Activated CD8-positive, alpha-beta memory T cell treated with anti-CD3 and anti-CD28 coated beads for 4 hours (primary cell): ENCODE results near the gene MAGI1.
"Not testable (repeated sequence)": the region's sequence is repeated elsewhere in the genome, so short reads cannot be mapped to it uniquely, and the experiment has no call there.

Experiments
- DNase-seq, 2 donors: peaks; one replicate each; pipeline ENCODE4 v3.0.0-alpha.2; 2020; ENCODE audit warnings: low read depth in 2 of 2

The MAGI1 gene

DNA sequence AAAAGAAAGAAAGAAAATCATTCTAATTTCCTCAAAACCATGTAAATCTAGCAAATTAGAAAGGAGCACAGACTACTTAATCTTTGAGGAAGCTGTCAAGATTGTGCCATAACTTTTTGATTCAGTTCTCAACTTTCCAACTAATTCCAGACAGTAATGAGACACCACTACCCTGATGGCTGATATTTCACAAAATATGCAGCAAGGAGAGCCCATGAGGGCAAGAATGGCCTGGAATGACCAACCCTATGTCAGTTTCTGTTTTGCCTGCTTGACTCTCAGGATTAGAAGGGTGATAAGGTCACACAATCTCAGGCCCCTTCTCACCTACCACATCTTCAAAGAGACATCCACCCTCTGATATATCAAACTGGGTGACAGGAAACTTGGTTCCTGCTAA lies 134.7 kb downstream of the MAGI1 start:
- DNase-seq: no peak

GRCh38 chr3:65902304-65902793 lies 136.4 kb downstream of the MAGI1 start:
- no peak for DNase-seq

DNA sequence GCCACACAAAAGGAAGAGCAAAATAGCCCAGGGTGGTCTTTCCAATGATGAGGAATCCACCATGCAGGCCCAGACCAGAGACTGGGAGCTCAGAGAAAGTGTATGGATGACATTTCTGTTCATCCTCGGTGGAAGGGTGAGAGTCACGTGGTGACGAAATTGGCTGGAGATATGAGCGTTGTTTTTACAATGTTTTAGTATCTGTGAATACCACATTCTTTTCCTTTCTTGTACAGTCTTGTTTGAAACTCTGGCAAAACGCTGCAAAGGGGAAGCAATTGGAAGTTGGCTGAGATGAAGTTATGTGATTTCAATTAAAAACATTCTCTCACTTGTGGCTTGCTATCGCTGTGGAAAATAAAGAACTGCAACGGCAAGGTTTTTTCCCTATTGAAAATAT lies 137.5 kb downstream of the MAGI1 start:
- no peak for DNase-seq

GRCh38 chr3:65899226-65899625 lies 139.5 kb downstream of the MAGI1 start:
- no peak for DNase-seq

- DNase-seq: no peak
Measured at GRCh38 chr3:65897766-65898165, 141.0 kb downstream of the MAGI1 start.

- no peak for DNase-seq
Measured at GRCh38 chr3:65896321-65896720, 142.4 kb downstream of the MAGI1 start.

DNA sequence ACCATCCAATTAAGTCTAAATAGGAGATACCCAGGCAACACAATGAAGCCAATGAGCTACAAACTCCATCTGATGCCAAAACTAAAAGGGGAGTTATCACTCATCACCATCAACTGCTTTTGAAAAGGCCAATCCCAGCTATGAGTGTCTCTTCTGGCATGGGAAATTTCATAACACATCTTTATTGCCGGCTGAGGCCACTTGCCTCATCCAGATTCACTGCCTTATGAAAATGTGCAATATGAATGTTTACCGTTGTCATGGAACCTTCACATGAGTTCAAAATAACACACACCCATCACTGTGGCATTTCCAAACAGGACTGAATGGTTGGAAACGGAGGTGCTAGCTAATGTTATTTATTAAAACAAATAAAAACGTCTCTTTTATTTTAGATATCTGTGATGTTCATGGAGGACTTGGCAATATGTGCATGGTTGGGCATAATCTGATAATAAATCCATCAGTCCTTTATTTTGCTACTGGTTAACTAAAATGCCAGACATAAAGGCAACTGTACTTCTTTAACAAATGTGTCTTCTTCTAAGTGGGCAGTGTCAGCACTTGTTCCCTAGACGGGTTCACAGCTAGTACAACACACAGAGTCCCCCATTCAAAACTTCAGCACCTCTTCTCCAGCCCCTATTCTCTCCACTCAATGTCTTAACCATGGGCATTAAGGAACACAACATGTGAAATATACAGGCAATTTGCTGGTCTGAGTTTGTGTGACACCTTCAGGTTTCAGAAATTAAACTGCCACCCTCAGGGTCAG lies 143.9 kb downstream of the MAGI1 start:
- DNase-seq: no peak

- no peak for DNase-seq
Measured at GRCh38 chr3:65894126-65894525, 144.6 kb downstream of the MAGI1 start.

- no peak for DNase-seq
Measured at GRCh38 chr3:65893631-65894030, 145.1 kb downstream of the MAGI1 start.

DNA sequence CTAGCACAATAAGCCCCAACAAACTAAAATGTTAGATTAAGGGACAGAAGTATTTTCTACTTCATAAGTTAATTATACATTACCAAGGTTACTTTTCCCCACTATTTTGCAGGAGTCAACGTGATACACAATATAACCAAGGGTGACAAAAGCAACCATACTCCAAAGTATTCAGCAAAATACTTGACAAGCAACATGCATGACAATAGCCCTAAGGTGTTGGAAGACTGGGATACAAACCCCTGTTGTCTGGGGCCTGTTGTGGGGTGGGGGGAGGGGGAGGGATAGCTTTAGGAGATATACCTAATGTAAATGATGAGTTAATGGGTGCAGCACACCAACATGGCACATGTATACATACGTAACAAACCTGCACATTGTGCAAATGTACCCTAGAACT lies 147.2 kb downstream of the MAGI1 start:
- DNase-seq: not testable (repeated sequence)

- no peak for DNase-seq
Measured at GRCh38 chr3:65890328-65890727, 148.4 kb downstream of the MAGI1 start.

DNA sequence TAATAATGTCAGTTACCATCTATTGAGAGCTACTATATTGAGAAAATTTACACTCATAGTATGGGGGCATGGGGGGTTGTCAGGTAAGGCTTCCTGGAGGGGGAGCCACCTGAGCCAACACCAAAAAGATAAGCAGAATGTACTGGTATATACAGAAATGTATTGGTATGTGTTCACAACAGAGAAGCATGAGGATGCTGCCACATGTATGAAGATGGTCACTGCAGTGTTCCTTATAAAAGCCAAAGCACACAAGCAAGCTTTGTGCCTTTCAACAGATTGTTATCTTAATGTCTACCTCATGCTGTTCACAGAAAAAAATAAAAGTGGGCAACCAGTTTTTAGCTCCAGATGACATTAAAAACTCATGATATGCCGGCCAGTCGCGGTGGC lies 149.0 kb downstream of the MAGI1 start:
- no peak for DNase-seq

DNA sequence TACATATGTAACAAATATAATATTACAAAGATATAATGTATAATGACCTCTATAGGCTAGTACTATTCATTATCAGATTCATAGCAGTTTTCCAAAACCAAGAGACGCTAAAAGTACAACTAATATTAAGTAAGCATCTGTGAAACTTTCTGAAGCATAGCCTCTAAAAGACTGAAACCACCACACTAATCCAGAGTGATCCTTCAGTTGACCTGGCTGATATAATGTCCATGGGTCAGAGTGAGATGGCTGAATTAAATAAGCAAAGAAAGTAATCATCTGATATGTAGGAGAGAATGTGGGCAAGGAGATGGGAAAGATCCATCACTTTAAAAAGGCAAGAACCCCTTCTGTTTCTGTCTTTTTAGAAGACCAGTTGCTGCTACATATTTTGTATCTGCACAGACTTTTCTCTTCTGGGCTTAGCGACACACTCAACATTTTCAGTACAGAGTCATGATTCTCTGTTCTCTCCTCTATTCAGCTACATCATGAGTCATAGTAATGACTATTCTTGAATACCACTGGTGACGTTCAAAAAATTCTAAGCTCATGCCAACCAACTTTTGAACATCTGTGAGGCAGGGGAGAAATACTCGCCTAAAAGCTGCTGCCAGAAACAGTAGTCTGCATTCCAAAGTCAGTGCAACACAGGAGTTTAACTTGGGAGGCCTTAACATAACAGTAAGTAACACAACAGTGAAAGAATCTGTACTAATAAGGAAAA lies 149.6 kb downstream of the MAGI1 start:
- no peak for DNase-seq

GRCh38 chr3:65888196-65888595 lies 150.5 kb downstream of the MAGI1 start:
- no peak for DNase-seq

GRCh38 chr3:65886391-65886790 lies 152.3 kb downstream of the MAGI1 start:
- DNase-seq: no peak

DNA sequence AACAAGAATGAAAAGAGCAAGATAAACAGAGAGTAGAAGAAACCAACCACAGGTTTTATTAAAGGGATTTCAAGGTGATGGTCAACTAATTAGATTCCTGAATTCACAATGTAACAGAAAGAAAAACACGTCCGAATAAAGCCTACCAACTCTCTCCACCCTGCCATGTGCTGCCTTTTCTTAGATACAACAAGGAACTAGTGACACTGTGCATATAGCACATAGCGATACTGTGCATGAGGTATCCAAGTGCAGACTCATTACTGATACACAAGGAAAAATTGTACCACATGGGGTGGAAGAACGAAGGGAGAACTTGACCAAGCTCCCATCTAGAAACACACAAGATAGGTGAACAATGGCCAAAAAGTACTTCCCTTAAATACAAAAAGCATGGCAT lies 154.6 kb downstream of the MAGI1 start:
- DNase-seq: no peak

DNA sequence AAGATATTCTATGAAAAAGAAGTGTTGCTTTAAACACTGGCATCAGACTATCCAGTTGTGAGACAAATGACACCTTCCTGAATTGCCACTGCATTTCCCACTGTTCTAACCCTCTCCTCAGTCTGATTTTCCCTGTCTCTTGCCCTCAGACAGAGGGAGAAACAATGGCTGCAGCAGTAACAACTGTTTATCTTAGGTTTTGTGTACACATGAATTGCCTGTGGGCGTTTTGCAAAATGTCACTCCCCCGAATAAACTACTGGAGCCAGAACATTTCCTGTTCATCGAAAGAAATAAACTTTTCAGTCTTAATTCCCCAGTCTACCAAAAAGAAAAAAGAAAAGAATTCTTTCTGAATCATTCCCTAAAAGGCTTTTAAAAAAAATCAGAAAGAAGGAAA lies 155.1 kb downstream of the MAGI1 start:
- no peak for DNase-seq

GRCh38 chr3:65880350-65880749 lies 158.4 kb downstream of the MAGI1 start:
- no peak for DNase-seq

DNA sequence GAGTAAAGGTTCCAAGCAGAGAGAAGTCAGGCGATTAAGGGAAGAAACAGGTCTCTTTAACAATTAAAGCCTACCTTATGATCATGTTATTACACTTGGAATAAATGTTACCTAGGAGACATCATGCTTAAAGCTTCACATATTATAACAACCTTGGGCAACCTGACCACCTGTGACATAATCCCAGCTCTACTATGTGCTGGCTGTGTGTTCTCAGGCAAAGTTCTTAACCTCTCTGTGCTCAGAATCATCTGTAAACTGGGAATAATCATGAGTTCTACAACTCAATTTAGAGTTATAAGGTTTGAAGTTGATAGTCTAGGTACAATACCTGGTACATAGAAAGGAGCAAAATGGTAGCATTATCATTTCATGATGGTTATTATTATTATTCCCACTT lies 159.3 kb downstream of the MAGI1 start:
- no peak for DNase-seq

DNA sequence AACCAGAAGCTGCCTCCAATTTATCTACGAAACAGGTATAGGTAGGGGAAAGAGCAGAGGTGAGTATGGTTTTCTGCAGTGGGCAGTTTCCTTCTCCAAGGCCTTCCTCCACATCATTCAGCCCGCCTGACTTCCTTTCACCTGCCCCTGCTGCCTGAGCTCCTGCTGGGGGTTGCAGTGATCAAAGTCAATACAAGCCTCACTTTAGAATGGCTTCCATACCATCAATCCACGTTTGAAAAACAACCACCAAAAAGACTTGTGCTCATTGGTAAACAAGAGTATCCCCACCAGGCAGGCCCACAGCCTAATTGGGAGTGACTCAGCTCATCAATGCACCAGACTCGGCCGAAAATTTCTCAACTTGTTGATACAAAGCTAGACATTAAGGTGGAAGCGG lies 159.9 kb downstream of the MAGI1 start:
- no peak for DNase-seq

GRCh38 chr3:65877160-65877559 lies 161.6 kb downstream of the MAGI1 start:
- DNase-seq: no peak

DNA sequence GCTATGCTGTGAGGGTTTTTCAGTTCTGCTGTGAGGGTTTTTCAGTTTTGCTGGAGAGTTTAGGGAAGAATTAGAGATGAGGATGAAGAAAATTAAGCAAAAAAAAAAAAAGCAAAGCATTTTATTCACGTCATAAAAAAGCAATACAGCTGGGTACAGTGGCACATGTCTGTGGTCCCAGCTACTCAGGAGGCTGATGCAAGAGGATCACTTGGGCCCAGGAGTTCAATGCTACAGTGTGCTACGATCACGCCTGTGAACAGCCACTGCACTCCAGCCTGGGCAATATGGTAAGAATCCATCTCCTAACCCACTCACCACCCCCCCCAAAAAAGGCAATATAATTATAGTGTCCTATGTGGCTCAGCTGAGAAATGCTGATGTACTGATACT lies 162.7 kb downstream of the MAGI1 start:
- no peak for DNase-seq

DNA sequence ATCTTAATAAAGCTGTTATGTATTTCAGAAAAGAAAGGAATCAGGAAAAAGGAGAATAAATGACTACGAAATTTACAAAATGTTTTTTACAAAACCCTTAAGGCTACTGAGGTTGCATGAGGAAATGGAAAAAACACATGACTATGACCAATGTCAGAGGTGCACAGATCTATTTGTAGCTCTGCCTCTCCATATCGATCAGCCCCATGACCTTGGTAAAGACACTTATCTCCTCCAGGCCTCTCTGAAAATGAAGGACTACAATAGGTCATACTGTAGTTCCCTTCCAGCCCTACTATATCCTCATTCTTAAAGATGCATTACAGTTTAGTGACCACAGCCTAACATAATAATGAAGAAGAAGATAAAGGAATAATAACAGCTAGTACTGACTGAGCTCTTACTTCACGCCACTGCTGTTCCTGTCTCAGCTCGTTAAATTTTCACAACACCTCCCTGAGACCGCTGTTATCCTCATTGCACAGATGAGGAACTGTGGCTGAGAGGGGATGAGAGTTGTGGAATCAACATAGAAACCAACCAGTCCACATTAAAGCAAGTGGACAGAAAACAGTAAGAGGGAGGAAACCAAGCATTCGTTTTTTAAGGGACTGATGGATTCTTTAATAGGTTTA lies 163.2 kb downstream of the MAGI1 start:
- DNase-seq: no peak
